HepG2 (cell line): ENCODE data around the gene PERP. TPM values are rescaled to one million over a fixed set of nuclear protein-coding genes. Genes with fewer than 3 reads are reported as not detected.

Experiments used
- ATF7-NPFF ChIP-seq: sonication (generic); formaldehyde crosslinking; IDR thresholded peaks from 2 replicates; pipeline ENCODE4 v1.8.1; 2023; ENCODE audit warnings: mild to moderate bottlenecking, low read depth, missing genetic modification reagents, moderate library complexity
- BRF2 ChIP-seq: sonication (generic); formaldehyde crosslinking; IDR thresholded peaks from 2 replicates; pipeline ENCODE4 v1.8.1; 2022; ENCODE audit warnings: mild to moderate bottlenecking, missing genetic modification reagents
- FOXO1 ChIP-seq: sonication (generic); formaldehyde crosslinking; IDR thresholded peaks from 2 replicates; pipeline ENCODE4 v1.4.0; 2020; ENCODE audit warnings: missing genetic modification reagents
- KAT2B ChIP-seq: fragments of 150-350 bp; IDR thresholded peaks from 2 replicates; pipeline ENCODE4 v1.6.1; 2014; ENCODE audit warnings: low read depth, low read length, borderline replicate concordance
- KLF9 ChIP-seq: IDR thresholded peaks from 2 replicates; pipeline ENCODE4 v1.6.1; 2016; ENCODE audit warnings: low read depth
- LCORL ChIP-seq, 2 experiments: fragments of 450-650 bp in 1 of 2; sonication (generic) in 1 of 2; formaldehyde crosslinking in 1 of 2; IDR thresholded peaks; 2 replicates each; pipeline versions ENCODE4 v1.5.0 to v1.6.1; 2017 to 2020; ENCODE audit warnings: antibody characterized with exemption in 1 of 2, missing genetic modification reagents in 1 of 2
- MIER2 ChIP-seq: IDR thresholded peaks from 2 replicates; pipeline ENCODE4 v1.6.1; 2016; ENCODE audit warnings: missing biosample characterization, missing genetic modification reagents
- NCOA2 ChIP-seq: sonication (generic); formaldehyde crosslinking; IDR thresholded peaks from 2 replicates; pipeline ENCODE4 v1.8.0; 2022; ENCODE audit warnings: inconsistent platforms
- NFKBIZ ChIP-seq: IDR thresholded peaks from 2 replicates; pipeline ENCODE4 v1.6.1; 2018; ENCODE audit warnings: missing genetic modification reagents, missing compliant biosample characterization
- NFYB ChIP-seq: sonication (generic); formaldehyde crosslinking; IDR thresholded peaks from 2 replicates; pipeline ENCODE4 v1.4.0; 2020; ENCODE audit warnings: missing genetic modification reagents
- NONO ChIP-seq, 2 experiments: fragments of 450-650 bp in 1 of 2; sonication (generic) in 1 of 2; formaldehyde crosslinking in 1 of 2; IDR thresholded peaks in 1 of 2; conservative IDR thresholded peaks in 1 of 2; 2 replicates each; pipeline versions ENCODE4 v1.6.1 to v1.8.0; 2017 to 2022; ENCODE audit warnings: mild to moderate bottlenecking in 1 of 2, missing genetic modification reagents in 1 of 2, moderate library complexity in 1 of 2
- NR3C1 ChIP-seq: sonication (generic); formaldehyde crosslinking; IDR thresholded peaks from 2 replicates; pipeline ENCODE4 v1.4.0; 2020; ENCODE audit warnings: missing genetic modification reagents
- SOX6 ChIP-seq, 2 experiments: fragments of 450-650 bp in 1 of 2; sonication (generic) in 1 of 2; formaldehyde crosslinking in 1 of 2; IDR thresholded peaks; 2 replicates each; pipeline versions ENCODE4 v1.4.0 to v1.6.1; 2017 to 2020; ENCODE audit warnings: antibody characterized with exemption in 1 of 2, mild to moderate bottlenecking in 1 of 2, missing genetic modification reagents in 1 of 2
- TEAD3 ChIP-seq: optimal IDR thresholded peaks from 2 replicates; pipeline ENCODE3; 2016; ENCODE audit warnings: borderline replicate concordance
- XRCC5 ChIP-seq: fragments of 200-400 bp; formaldehyde crosslinking; optimal IDR thresholded peaks from 2 replicates; pipeline ENCODE3; 2017; ENCODE audit warnings: mild to moderate bottlenecking, low read length
- ZBTB7B ChIP-seq: sonication (generic); formaldehyde crosslinking; IDR thresholded peaks from 2 replicates; pipeline ENCODE4 v1.4.0; 2020; ENCODE audit warnings: missing genetic modification reagents
- ZMAT3 ChIP-seq: sonication (generic); formaldehyde crosslinking; conservative IDR thresholded peaks from 2 replicates; pipeline ENCODE4 v1.7.0; 2021; ENCODE audit warnings: missing genetic modification reagents
- ZNF121 ChIP-seq: sonication (generic); formaldehyde crosslinking; IDR thresholded peaks from 2 replicates; pipeline ENCODE4 v1.5.0; 2020; ENCODE audit warnings: mild to moderate bottlenecking, missing genetic modification reagents
- ZNF160 ChIP-seq: sonication (generic); formaldehyde crosslinking; IDR thresholded peaks from 2 replicates; pipeline ENCODE4 v1.8.0; 2022; ENCODE audit warnings: mild to moderate bottlenecking, inconsistent platforms, missing genetic modification reagents
- ZNF260 ChIP-seq: sonication (generic); formaldehyde crosslinking; IDR thresholded peaks from 2 replicates; pipeline ENCODE4 v1.4.0; 2020; ENCODE audit warnings: missing genetic modification reagents, low read depth, mild to moderate bottlenecking, borderline replicate concordance
- ZNF570 ChIP-seq: sonication (generic); formaldehyde crosslinking; IDR thresholded peaks from 2 replicates; pipeline ENCODE4 v1.4.0; 2020; ENCODE audit warnings: mild to moderate bottlenecking, missing genetic modification reagents, borderline replicate concordance
- ZNF724P ChIP-seq: sonication (generic); formaldehyde crosslinking; IDR thresholded peaks from 2 replicates; pipeline ENCODE4 v1.8.0; 2022; ENCODE audit warnings: missing genetic modification reagents, borderline replicate concordance
- ZNF775 ChIP-seq: sonication (generic); formaldehyde crosslinking; IDR thresholded peaks from 2 replicates; pipeline ENCODE4 v1.4.0; 2020; ENCODE audit warnings: missing genetic modification reagents, mild to moderate bottlenecking, moderate library complexity, borderline replicate concordance
- polyA plus RNA-seq, 8 experiments: library from polyadenylated mRNA; depleted of rRNA in 3 of 8; stranded (reverse) in 7 of 8; unstranded in 1 of 8; fragments of >200 nt; fragmentation: Illumina TruSeq in 4 of 8; extraction: Trizol in 4 of 8; gene quantifications; 2 replicates each; pipeline versions ENCODE4 v1.2.1 to v1.2.3, GENCODE V29; 2011 to 2016; ENCODE audit warnings: low read depth in 4 of 8, missing spikeins in 1 of 8, mixed read lengths in 1 of 8; ENCODE audit not compliant: insufficient read depth in 1 of 8
- total RNA-seq, 5 experiments: library from RNA; depleted of rRNA; stranded (reverse); fragments of >200 nt; fragmentation: Illumina TruSeq; extraction: Trizol; gene quantifications; 2 replicates each; pipeline ENCODE4 v1.2.3, GENCODE V29; 2016; ENCODE audit warnings: low read depth in 1 of 5
- TF ChIP-seq, protein P1 (sequence below): sonication (generic); formaldehyde crosslinking; IDR thresholded peaks from 2 replicates; pipeline ENCODE4 v1.5.0; 2020; ENCODE audit warnings: missing genetic modification reagents
- TF ChIP-seq, protein P2 (sequence below): IDR thresholded peaks from 2 replicates; pipeline ENCODE4 v1.6.1; 2012; ENCODE audit warnings: low read depth, low read length, improper control_type of control experiment
- TF ChIP-seq, protein P3 (sequence below): IDR thresholded peaks from 2 replicates; pipeline ENCODE4 v1.6.1; 2016; ENCODE audit warnings: missing compliant biosample characterization, missing genetic modification reagents, borderline replicate concordance

The PERP gene
- total and polyA plus RNA-seq, 2 of the 13 experiments (the other 11 are each of a cell fraction or from before 2014, with no cell fraction given) = 26.0 to 53.0 TPM

DNA sequence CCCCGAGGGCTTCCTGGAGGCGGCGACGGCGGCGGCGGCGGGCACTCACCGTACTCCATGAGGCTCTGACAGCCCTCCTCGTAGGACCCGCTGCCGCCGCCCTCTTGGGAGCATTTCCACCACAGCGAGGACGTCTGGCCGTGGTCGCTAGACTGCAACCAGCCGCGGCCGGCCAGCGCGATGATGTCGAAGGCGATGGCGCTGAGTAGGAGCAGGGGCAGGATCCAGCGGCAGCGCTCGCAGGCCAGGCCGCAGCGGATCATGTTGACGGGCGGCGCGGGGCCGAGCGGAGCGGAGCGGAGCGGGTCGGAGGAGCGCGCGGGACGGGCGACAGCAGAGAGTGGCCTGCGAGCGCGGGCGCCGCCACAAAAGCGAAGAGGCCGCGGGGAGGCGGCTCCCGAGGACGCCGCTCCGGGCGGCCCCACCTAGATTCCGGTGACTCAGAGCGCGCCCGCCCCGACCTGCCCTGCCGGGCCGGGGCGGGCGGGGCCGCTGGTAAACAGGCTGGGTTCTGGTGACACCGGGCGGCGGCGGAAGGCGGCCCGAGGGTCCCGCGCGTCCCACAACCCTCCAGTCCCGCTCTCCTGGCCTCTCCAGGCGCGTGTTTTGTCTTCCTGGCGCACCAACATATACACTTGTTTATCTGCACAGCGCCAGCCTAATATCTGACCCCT lies at the start of gene PERP (continued):
- TF ChIP-seq LCORL (IDR thresholded peaks at IDR 0.05) (no peak; the same call in 1 of the 2 replicates), LCORL (CRISPR knock-in tag; IDR thresholded peaks at IDR 0.05) (peak; percentile 69), ZMAT3 (peak; percentile 84), ZNF121 (CRISPR knock-in tag) (peak; percentile 71), ATF7-NPFF (peak; percentile 93; the same call in 1 of the 2 replicates), NCOA2 (CRISPR knock-in tag) (no peak; the same call in 1 of the 2 replicates), NFYB (CRISPR knock-in tag) (no peak), XRCC5 (peak; percentile 60), ZNF260 (CRISPR knock-in tag) (no peak), KLF9 (no peak), ZNF724P (CRISPR knock-in tag) (peak; percentile 25), ZBTB7B (CRISPR knock-in tag) (peak; percentile 60; the same call in 1 of the 2 replicates), ZNF570 (peak; percentile 70; the same call in 1 of the 2 replicates), ZNF160 (CRISPR knock-in tag) (peak; percentile 83; the same call in 1 of the 2 replicates), TEAD3 (CRISPR knock-in tag) (no peak), NR3C1 (CRISPR knock-in tag) (no peak), BRF2 (CRISPR knock-in tag) (no peak), KAT2B (no peak), NFKBIZ (no peak), ZNF775 (CRISPR knock-in tag) (0 out of 2 replicates have a peak, but pooled peaks have one; percentile 56), NONO (IDR thresholded peaks at IDR 0.05) (no peak), NONO (CRISPR knock-in tag; conservative IDR thresholded peaks at IDR 0.05) (no peak; the same call in none of the 2 replicates), FOXO1 (CRISPR knock-in tag) (peak; percentile 49), MIER2 (CRISPR knock-in tag) (0 out of 2 replicates have a peak, but pooled peaks have one; percentile 19), SOX6 (IDR thresholded peaks at IDR 0.05) (no peak), SOX6 (CRISPR knock-in tag; IDR thresholded peaks at IDR 0.05) (peak; percentile 49; the same call in 1 of the 2 replicates)
- TF ChIP-seq, protein P1, sequence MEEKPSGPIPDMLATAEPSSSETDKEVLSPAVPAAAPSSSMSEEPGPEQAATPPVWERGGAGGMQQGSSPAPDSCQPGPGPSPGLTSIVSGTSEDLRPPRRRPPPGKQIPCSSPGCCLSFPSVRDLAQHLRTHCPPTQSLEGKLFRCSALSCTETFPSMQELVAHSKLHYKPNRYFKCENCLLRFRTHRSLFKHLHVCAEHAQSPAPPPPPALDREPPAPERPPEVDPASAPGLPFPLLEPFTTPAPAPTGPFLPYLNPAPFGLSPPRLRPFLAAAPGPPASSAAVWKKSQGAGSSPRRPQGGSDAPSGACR (CRISPR knock-in tag) = no peak
- TF ChIP-seq, protein P2, sequence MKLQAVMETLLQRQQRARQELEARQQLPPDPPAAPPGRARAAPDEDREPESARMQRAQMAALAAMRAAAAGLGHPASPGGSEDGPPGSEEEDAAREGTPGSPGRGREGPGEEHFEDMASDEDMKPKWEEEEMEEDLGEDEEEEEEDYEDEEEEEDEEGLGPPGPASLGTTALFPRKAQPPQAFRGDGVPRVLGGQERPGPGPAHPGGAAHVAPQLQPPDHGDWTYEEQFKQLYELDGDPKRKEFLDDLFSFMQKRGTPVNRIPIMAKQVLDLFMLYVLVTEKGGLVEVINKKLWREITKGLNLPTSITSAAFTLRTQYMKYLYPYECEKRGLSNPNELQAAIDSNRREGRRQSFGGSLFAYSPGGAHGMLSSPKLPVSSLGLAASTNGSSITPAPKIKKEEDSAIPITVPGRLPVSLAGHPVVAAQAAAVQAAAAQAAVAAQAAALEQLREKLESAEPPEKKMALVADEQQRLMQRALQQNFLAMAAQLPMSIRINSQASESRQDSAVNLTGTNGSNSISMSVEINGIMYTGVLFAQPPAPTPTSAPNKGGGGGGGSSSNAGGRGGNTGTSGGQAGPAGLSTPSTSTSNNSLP = no peak
- TF ChIP-seq, protein P3, sequence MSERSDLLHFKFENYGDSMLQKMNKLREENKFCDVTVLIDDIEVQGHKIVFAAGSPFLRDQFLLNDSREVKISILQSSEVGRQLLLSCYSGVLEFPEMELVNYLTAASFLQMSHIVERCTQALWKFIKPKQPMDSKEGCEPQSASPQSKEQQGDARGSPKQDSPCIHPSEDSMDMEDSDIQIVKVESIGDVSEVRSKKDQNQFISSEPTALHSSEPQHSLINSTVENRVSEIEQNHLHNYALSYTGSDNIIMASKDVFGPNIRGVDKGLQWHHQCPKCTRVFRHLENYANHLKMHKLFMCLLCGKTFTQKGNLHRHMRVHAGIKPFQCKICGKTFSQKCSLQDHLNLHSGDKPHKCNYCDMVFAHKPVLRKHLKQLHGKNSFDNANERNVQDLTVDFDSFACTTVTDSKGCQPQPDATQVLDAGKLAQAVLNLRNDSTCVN (CRISPR knock-in tag) = peak; percentile 52; the same call in 1 of the 2 replicates
